HL-60 (cell line): ENCODE data around the gene TMEM82.

Source experiments
- CTCF ChIP-seq: IDR thresholded peaks from one replicate; pipeline ENCODE4 v1.5.1; 2011; ENCODE audit warnings: low read length, control low read depth, inconsistent platforms; ENCODE audit not compliant: insufficient read depth
- POLR2AphosphoS5 ChIP-seq: IDR thresholded peaks from 2 replicates; pipeline ENCODE4 v1.6.1; 2012; ENCODE audit warnings: low read depth

GRCh38 chr1:15733218-15733725, 9.0 kb upstream of the TMEM82 start:
- no peak for TF ChIP-seq CTCF
- TF ChIP-seq POLR2AphosphoS5 = no peak
